DND-41 (cell line): ENCODE measurements around the gene COG3.

Experiments used
- CTCF ChIP-seq: IDR thresholded peaks from 2 replicates; pipeline ENCODE4 v1.5.1; 2012; ENCODE audit warnings: borderline replicate concordance, low read length, moderate library complexity, mild to moderate bottlenecking; ENCODE audit not compliant: poor library complexity, severe bottlenecking; ENCODE audit errors: extremely low read depth
- EZH2 ChIP-seq: IDR thresholded peaks from 3 replicates; pipeline ENCODE4 v1.6.1; 2012; ENCODE audit warnings: borderline replicate concordance, low read depth, mild to moderate bottlenecking, moderate library complexity, low read length, inconsistent platforms; ENCODE audit not compliant: severe bottlenecking

- peak; percentile 91 for TF ChIP-seq CTCF
- TF ChIP-seq EZH2 = no peak
These were observed 46.8 kb downstream of the COG3 start for GRCh38 chr13:45511310-45512097.
